Activated CD8-positive, alpha-beta memory T cell treated with anti-CD3 and anti-CD28 coated beads, Interleukin-2, amount 50 U/mL, for 24 hours (primary cell): ENCODE data around the gene KRTAP17-1.

Experiments used
- DNase-seq: peaks from one replicate; pipeline ENCODE4 v3.0.0-alpha.2; 2020; ENCODE audit errors: extremely low read depth

KRTAP17-1 gene

DNA sequence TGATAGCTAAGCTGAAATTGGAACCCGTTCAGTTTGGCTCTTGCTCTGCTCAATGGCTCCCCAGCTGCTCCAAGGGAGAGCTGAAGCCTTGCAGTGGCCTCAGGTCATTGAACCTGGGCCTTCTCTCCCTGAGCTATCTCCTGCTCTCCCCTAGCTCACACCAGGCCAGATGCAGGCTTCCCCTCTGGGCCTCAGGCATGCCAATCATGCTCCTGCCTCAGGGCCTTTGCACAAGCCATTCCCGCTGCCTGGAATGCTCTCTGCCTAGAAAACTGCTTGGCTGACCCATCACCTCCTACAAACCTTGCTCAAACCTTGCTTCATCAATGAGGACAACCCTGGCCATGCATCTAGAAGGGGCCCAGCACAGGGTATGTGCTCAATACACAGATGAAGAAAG, 16.7 kb upstream of the KRTAP17-1 start:
- DNase-seq = no peak

DNA sequence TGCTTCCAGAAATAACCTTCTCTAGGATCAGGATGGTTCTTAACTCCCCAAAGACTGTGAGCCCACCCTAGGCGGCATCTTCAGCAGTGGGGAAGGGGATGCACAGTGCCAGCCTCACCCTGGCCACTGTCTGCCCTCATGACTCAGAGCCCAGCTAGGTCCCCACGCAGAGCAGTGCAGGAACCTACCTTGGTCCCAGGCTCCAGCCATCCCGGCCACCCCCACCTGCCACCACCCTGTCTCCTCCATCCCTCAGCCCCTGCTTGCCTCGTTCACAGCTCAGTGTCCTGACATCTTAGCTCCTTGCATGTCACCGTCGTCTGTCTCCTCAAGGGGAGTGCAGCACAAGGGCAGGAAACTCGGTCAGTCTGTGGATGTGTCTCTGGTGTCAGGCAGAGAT, 16.1 kb upstream of the KRTAP17-1 start:
- no peak for DNase-seq

DNA sequence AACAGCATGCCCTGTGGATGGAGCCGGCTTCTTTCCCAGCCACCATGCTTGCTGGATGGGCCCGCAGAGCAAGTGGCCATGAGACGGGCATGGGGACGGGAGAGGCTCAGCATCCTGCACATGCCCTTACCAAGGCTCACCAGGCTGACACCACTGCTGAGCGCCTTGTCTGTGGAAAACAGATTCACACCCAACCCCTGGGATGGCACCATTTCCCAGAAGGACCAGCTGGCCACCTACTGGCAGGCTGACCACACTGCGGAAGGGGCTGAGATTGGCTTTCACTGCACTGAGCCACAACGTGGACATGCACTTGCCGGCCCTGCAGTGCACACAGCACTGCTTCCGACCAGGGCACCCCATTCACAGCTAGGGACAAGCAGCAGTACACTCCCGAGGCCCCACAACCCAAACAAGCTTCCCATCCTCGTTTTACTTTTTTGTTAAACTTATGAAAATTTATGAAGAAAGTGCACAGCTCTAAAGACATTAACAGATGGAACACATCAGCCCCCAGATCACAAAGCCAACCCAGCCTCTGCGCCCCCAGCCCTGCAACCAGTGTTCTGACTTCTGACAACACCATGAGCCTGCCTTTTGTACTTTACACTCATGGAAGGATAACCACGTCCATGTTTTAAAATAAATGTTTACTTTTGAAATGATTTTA, 13.9 kb upstream of the KRTAP17-1 start:
- DNase-seq = no peak

DNA sequence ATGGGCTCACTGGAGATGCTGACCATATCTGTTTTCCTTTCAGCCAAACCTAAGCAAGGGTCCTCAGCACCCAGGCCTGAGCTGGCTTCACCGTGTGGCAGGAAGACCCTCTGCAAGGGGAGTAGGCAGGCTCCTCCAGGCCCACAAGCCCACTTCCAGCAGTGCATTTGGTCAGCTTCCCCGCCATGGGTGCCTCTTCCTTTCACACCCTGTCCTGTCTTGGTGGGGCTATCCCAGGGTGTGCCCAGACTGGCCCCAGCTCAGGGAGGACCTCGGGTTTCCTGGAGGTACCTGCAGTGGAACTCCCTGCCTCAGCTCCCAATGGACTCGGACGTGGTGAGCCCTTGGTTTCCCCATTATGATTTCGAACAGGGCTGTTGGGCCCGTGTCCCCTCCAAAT, 12.7 kb upstream of the KRTAP17-1 start:
- no peak for DNase-seq

DNA sequence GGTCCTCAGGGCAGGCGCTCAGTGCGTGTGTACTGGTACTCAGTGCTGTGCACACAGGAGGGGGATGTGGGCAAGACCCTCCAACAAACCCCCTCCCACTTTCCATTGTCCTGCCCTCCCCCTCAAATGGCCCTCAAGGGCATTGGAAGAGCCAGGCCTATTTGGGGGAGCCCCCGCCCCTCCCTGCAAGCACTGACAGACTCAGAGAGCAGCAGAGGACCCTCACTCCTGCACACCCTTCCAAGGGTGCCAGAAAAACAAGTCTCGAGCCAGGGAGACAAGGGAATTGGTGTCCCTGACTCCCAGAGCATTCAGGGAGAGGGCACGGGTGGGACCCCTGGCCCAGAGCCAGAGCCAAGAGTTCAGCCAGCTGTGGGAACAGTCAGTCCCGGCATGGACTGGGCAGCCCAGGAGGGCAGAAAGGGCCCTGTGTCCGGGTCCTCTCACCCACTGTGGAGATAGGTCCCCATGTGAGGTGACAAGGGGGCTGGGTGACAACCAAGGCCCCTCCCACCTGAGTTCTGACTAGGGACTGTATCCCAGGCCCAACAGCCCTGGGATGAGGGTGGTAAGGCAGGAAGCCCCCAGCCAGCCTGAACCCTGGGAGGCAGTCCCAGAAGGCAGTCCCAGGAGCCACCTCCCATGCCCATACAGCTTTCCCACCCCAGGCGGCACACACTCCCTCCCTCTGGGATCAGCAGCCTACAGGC, 12.1 kb upstream of the KRTAP17-1 start:
- DNase-seq = no peak

DNA sequence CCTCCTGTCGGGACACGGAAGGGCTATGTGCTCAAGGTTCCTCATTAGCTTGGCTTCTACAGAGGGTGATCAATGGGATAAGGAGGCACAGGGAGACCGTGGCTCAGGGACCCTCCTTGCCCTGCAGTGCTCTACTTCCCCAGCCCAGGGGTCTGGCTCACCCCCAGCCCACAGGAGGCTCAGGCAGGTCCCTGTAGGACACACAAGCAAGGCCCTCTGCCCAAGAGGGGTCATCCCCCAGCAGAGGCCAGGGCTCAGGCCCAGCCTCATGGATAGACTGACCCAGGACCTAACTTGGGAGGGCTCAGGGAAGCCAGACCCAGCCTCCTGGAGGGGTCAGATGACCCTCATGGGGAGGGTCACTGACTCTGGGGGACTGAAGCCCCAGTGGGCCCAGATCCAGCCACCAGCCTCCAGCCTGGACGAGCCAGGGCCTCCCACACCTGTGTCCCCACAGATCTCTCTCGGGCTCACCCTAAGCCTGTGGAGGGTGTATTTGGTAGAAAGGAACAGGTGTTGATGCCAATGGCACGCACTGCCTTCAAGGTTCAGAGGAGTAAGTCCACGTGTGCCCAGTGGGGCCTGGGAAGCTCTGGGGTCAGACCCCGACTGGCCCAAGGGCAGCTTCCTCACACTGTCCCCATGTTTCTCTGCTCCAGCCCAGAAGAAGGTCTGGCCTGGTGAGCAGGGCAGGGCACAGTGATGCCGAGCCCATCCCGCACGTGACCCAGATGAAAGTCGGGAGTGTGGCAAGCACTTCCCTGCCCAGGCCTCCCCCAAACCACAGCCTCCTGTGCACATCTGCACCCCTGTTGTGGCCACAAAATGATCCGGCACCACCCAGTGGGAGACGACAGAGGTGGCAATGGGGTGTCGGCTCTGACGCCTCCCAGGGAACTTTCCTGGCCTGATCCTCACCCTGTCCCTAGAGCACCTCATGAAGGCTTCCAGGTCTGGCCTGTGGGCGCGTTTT, 10.9 kb upstream of the KRTAP17-1 start:
- DNase-seq = no peak

DNA sequence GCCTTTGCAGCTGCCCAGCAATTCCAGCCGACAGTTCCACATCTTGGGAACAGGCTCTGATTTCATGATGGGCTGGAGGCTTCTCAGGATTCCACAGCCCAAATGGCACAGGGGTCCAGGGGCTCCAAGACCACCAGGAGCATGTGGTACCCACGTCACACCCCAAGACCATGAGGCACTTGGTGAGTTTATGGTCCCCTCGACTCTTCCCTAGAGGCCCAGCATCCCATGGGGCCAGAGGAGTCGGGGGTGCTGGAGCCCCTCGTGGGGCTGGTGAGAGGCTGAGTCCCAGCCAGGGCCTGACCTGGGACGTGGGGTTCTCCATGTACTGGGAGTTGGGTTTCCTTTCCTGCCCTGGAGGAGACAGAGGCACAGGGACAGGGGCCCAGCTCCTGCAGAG, 10.1 kb upstream of the KRTAP17-1 start:
- no peak for DNase-seq

DNA sequence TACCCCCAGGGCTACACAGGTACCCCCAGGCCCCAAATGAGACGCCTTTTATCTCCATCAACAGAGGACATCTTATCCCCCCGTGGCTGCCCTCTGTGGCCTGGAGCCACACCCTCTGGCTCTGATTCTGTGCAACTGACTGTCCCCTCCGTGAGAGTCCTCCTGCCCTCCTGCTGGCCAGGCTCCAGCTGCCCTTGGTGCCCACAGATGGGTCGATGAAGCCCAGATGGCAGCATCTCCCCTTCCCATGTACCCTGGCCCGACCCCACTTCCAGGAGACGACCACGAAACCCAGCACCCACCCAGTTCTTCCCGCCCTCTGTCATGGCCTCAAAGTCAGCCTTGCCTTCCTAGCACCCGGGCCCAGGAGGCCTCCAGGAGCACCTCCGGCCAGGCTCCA, 9.6 kb upstream of the KRTAP17-1 start:
- DNase-seq = no peak

DNA sequence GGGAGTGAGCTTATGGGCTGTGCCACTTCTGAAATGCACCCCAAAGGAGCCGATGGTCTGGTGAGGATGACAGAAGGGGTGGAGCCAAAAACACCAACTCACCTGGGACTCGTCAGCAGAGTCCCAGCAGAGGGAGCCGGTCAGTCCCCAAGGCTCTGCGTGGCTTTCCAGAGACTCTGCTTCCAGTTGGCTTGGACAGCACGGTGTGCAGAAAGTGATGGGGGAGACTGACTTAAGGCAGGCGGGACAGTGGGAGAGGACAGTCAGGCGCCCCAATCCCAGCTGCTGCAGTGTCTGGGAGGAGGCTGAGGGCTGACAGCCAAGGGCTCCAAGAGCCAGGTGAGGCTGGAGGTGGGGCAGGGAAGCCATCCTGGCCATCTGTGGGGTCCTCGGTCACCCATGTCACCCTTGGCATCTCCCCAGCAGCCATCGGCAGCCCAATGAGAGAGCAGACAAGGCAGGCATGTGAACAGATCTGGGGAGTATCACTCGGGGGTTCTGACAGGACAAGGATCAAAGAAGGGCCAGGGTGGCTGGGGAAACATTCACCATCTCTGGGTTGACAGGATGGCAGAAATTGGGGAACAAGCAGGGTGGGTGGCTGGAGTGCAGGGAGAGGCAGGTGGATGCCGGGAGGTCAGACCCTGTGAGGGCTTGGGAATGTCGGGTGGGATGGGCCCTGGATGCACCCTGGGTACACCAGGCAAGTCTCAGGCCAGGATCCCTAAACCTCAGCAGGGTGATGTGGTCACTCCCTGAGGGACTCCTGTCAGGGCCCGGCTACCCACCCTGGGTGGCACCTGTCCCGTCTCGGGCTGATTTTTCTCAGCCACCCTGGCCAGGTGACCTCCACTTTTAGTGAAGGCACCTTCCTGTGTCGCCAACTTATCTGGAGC, 8.9 kb upstream of the KRTAP17-1 start:
- no peak for DNase-seq

DNA sequence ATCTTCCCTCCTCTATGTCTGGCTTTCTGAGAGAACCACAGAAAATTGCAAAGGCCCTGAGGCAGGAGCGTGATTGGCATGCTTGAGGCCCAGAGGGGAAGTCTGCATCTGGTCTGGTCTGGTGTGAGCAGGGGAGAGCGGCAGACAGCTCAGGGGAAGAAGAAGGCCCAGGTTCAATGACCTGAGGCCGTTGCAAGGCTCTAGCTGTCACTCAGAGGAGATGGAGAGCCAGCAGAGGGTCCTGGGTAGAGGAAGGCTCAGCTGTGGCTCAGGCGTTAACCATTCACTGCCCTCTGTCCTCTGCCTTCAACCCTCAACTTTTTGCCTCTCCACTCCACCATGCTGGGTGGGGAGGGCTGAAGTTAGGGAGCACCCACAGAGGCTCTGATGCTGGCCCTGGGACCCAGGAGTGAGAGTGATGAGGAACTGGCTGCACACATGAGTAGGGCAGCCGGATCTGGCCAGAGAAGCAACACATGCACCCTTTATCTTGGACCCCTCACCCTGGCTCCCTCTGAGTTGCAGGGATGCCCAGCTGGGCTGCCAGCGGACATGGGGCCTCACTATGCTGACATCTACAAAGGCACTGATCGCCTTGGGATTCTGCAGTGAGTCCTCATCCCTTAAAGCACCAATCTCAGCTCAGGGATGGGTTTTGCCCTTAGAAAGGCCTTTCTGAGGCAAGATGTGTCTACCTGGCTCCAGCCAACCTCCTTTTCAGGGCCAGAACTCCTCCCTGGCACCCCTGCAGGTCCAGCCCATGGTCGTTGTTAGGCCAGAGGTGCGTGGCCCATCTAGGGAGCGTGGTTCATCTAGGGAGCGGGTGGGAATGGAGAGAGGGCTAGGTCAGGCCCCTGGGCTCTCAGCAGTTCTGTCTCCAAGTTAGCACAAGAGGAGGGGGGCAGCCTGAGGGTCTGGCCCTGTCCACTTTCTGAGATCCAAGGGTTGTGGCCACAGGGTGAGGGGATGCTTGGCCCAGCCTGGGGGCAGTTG, 7.7 kb upstream of the KRTAP17-1 start:
- no peak for DNase-seq

DNA sequence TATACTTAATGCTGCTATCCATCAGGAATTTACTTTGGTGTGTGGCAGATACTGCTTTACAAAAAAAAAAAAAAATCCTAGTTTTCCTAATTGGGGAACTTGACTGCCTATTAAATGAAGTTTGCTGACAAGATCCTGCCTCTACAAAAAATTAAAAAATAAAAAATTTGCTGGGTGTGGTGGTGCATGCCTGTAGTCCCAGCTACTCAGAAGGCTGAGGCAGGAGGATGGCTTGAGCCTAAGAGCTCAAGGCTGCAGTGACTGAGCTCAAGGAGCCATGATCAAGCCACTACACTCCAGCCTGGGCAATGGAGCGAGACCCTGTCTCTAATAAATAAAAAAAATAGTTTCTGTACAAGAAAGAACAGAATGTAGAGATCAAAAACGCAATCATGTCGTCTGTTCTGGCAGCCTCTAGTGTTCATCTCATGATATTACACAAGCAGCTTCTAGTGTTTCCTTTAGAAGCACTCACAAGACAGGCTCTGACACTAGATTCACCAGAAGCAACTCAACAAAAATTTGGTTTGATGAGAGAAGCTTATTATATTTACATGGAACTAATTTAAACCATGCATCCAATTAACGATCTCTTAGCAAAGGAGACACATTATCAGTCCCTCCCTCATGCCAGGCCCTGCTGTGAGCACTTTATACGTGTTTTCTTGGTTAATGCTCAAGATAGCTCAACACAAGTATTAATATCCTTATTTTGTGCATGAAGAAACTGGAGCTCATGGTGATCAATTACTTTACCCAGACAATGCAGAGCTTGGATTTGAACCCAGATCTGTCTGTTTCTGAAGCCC, 6.8 kb upstream of the KRTAP17-1 start:
- no peak for DNase-seq

DNA sequence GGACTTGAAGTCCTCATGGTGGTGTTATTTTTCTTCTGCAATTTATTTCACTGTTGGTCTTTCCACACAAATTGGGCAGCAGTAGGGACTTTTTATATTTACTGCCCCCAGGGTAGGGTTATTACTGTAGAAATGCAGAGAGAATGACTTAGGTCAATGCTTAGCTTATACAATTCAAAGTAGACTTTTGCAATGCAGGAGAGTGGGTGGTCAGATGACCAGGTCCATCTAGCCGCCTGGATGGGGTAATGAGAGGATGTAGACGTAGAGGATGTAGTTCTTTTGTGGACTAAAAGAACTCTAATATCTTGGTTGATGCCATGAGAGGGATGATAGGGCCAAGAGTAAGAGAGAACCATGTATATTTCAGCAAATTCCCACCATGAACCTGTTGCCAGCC, 2.7 kb upstream of the KRTAP17-1 start:
- no peak for DNase-seq

DNA sequence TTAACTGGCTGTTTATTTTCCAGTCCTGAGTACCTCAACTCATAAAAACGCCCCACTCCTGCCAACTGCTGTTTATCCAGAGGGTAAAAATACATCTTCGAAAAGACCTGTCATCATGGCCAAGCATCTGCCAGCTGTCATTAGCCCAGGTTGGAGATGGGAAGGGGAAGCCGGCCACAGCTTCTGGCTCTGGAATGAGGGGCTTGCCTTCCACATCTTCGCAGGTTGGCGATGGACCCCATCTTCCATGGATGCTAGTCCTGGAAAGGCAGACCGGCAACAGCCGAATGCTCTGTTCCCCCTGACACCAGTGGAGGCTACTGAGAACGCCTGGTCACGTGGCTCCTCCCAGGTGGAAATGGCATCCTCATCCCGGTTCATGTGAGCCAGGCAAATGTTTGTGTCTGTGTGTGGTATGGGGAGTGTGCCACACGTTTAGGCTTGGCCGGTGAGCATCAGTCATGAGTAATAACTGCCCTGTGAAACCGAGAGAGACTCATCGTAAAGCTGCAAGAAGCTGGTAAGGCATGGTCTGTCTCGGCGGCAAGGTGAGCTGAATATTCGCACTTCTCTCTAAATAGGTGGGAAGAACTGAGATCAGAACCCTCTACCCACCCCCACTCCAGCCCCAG, 420 bp upstream of the KRTAP17-1 start:
- DNase-seq = no peak

DNA sequence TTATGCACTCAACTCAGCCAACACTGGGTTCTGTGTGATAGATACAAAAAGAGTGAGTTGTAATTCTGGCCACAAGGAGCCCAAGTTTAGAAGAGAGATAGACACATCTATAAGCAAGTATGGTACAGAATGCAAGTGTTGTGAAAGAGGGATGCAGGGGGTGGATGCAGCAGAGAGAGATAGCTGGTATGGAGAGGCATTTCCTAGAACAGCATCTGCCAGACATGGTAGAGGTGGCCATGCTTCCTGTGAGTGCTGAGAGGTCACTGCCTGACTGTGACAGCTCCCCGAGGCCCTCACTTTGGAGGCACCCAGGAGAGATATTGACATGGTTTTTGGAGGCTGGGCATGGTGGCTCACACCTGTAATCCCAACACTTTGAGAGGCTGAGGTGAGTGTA, 4.4 kb downstream of the KRTAP17-1 start:
- no peak for DNase-seq

DNA sequence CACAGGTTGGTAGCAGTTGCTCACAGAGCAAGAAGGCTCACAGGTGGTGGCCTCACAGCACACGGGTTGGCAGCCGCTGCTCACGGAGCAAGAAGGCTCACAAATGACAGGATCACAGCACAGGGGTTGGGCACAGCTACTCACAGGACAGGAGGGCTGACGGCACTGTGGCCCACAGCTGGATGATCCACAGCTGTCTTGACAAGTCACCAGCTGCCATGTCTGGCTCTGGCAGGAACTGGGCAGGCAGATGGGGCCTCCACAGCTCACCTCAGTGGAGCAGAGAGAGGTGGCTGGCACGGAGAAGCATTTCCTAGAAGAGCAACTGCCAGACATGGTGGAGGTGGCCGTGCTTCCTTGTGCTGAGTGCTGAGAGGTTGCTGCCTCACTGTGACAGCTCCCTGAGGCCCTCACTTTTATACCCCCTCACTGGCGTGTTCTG, 6.6 kb downstream of the KRTAP17-1 start, which contains the start of gene KRTAP16-1:
TSS of gene KRTAP16-1 (minus strand) at position 392 of the 442 bp plus-strand sequence. CDS start at position 336, 56 bp downstream.
- DNase-seq = no peak

DNA sequence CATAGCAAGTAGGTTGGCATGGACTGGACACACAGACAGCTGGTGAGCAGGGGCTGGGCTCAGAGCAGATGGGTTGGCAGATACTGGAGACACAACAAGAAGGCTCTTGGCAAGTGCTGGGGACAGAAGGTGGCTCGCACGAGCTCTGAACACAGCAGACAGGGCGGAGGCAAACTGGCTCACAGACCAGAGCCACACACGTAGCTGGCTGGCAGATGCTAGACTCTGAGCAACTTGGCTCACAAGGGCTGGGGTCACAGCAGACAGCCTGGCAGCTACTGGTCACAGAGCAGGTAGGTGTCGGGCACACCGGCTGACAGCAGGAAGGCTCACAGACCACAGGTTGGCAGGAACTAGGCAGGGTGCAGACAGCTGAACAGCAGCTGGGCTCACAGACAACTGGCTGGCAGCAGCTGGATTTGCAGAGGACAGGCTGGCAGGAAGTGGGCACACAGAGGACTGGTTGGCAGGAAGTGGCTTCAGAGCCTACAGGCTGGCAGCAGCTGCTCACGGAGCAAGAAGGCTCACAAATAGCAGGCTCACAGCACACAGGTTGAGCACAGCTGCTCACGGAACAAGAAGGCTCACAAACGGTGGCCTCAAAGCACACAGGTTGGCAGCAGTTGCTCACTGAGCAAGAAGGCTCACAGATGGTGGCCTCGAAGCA, 7.1 kb downstream of the KRTAP17-1 start:
- no peak for DNase-seq

DNA sequence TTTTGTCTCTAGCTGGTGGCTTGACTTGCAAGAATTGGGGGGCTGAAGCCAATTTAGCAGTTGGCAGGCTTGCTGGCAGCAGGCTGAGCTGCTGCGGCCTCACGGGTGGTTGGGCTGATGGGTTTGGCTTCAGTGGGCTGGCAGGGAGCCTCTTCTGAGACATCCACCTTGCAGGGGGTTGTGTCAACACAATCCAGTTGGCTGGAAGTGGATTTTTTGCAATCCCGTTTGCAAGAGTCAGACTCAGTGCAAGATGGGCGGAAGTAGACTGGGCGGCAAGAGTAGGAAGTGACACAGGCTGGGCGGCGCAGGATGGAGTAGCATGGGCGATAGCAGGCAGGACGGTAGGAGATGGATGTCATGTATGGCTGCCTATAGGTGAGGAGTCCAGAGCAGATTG, 7.9 kb downstream of the KRTAP17-1 start:
- DNase-seq = no peak

DNA sequence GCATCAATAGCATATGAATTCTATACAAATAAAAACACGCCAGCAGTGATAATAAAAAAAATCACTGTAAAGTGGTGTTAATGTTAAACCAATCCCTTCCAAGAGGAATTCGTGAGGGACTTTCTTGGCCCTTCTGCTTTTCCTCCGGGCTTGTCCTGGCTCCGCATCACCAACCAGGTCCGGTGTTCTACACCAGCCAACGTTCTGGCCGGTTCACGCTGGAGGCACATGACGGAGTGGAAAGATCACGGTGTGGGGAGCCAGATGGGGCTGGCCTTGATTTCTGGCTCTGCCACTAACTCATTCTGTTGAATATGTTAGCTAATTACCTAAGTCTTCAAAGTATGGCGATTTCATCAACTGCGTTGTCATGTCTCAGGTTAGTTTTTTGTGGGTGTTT, 11.4 kb downstream of the KRTAP17-1 start:
- no peak for DNase-seq
